GM21447 (cell line): ENCODE measurements around the gene ZNF524.

Source experiments
- ATAC-seq: cut with Tn5 transposase; IDR thresholded peaks from one replicate; pipeline ENCODE4 v1.9.1; 2021; ENCODE audit not compliant: unreplicated experiment

The ZNF524 gene

GRCh38 chr19:55652311-55653128 is 52.4 kb downstream of the ZNF524 start:
- no peak for ATAC-seq
